ENCODE data around the gene CD320. TPM values are rescaled to one million over a fixed set of nuclear protein-coding genes. Genes with fewer than 3 reads are reported as not detected.
A peak's percentile ranks its signal among the peaks of the same experiment; 100 is the strongest.

CD320 gene
- total RNA-seq, 4 donors from 2014 or later = 11.8 to 41.0 (median 22.3) TPM

GRCh38 chr19:8329996-8330395, 21.8 kb upstream of the CD320 start:
- DNase-seq (ENCODE audit: low spot score in 2 of 2) = no peak
- H3K27me3 ChIP-seq = peaks cover 25% of the 10 kb centered on the region
- WGBS = 57% methylated on average over 3 of the region's 3 CpGs
- peaks cover 16% of the 10 kb centered on the region for H3K4me1 ChIP-seq
- no peaks in the 10 kb centered on the region for H3K9me3 ChIP-seq
- H3K36me3 ChIP-seq = no peaks in the 10 kb centered on the region
- TF ChIP-seq POLR2A (IDR thresholded peaks at IDR 0.05) = no peak
- no peak for TF ChIP-seq POLR2AphosphoS5 (IDR thresholded peaks at IDR 0.05)
- TF ChIP-seq EP300 (IDR thresholded peaks at IDR 0.05) = no peak
- TF ChIP-seq, protein P1, sequence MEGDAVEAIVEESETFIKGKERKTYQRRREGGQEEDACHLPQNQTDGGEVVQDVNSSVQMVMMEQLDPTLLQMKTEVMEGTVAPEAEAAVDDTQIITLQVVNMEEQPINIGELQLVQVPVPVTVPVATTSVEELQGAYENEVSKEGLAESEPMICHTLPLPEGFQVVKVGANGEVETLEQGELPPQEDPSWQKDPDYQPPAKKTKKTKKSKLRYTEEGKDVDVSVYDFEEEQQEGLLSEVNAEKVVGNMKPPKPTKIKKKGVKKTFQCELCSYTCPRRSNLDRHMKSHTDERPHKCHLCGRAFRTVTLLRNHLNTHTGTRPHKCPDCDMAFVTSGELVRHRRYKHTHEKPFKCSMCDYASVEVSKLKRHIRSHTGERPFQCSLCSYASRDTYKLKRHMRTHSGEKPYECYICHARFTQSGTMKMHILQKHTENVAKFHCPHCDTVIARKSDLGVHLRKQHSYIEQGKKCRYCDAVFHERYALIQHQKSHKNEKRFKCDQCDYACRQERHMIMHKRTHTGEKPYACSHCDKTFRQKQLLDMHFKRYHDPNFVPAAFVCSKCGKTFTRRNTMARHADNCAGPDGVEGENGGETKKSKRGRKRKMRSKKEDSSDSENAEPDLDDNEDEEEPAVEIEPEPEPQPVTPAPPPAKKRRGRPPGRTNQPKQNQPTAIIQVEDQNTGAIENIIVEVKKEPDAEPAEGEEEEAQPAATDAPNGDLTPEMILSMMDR (IDR thresholded peaks at IDR 0.05) = no peak
- H3K27ac ChIP-seq = no peak overlapping the region
- H3K4me3 ChIP-seq = no peak overlapping the region

DNA sequence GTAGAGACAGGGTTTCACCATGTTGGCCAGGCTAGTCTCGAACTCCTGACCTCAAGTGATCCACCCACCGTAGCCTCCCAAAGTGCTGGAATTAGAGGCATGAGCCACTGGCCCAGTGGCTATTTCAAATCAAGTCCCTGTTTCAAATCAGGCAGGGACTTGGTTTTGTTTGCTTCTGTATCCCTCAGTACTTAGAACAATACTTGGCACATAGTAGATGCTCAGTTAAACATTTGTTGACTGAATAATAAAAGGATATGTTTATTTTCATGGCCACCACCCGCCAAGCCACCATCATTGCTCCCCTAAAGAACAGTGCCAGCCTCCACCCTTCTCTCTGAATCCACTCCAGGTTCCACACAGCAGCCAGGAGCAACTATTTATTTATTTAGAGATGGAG, 17.3 kb upstream of the CD320 start:
- DNase-seq (ENCODE audit: low spot score in 2 of 2) = no peak
- TF ChIP-seq POLR2AphosphoS5 (IDR thresholded peaks at IDR 0.05) (no peak), POLR2A (IDR thresholded peaks at IDR 0.05) (no peak), EP300 (IDR thresholded peaks at IDR 0.05) (no peak)
- TF ChIP-seq, protein P1 (IDR thresholded peaks at IDR 0.05) = no peak
- Histone ChIP-seq H3K27me3 (no peaks in the 10 kb centered on the region), H3K9me3 (no peaks in the 10 kb centered on the region), H3K36me3 (peaks cover 12% of the 10 kb centered on the region), H3K4me1 (peaks cover 29% of the 10 kb centered on the region), H3K27ac (no peak overlapping the region), H3K4me3 (no peak overlapping the region)
- 84% methylated on average over 3 of the region's 3 CpGs for WGBS

DNA sequence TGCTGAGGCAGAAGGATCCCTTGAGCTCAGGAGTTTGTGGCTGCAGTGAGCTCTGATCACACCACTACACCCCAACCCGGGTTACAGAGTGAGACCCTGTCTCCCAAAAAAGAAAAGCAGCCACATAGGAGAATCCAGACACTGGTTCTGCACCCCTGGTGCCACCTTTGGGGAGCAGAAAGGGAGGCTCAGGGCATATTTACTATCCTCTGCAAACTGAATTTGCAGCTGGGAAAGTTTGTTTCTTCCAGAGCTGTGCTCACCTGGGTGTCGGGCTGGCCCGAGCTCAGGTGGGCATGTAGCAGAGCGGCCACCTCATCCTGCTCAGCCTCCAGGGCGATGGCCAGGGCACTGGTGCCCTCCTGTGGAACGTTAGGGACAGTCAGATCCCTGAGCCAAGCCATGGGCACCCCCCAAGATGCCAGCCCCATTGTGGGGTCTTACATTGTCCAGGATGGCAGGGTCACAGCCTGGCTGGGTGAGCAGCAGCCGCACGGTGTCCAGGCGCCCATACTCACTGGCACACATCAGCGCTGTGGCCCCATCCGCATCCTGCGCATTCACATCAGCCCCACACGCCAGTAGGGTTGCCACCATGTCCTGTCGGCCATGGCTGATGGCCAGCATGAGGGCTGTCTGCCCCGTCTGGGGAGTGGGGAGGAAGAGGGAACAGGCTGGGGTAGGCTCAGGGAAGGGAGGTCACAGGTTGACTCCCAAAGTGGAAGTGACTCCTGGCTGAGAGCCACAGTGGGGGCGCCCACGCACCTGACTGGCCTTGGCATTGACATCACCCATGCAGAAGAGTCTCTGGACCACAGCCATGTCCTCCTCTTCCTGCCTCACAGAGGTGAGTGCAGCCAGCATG, 16.3 kb upstream of the CD320 start:
- no peaks in the 10 kb centered on the region for H3K27me3 ChIP-seq
- no peak overlapping the region for H3K27ac ChIP-seq
- peaks cover 12% of the 10 kb centered on the region for H3K36me3 ChIP-seq
- H3K4me3 ChIP-seq = no peak overlapping the region
- 76% methylated on average over 10 of the region's 17 CpGs for WGBS
- DNase-seq (ENCODE audit: low spot score in 2 of 2) = no peak
- TF ChIP-seq EP300 (IDR thresholded peaks at IDR 0.05) (no peak), POLR2A (IDR thresholded peaks at IDR 0.05) (no peak), POLR2AphosphoS5 (IDR thresholded peaks at IDR 0.05) (no peak)
- TF ChIP-seq, protein P1 (IDR thresholded peaks at IDR 0.05) = no peak
- H3K4me1 ChIP-seq = peaks cover 40% of the 10 kb centered on the region
- no peaks in the 10 kb centered on the region for H3K9me3 ChIP-seq

DNA sequence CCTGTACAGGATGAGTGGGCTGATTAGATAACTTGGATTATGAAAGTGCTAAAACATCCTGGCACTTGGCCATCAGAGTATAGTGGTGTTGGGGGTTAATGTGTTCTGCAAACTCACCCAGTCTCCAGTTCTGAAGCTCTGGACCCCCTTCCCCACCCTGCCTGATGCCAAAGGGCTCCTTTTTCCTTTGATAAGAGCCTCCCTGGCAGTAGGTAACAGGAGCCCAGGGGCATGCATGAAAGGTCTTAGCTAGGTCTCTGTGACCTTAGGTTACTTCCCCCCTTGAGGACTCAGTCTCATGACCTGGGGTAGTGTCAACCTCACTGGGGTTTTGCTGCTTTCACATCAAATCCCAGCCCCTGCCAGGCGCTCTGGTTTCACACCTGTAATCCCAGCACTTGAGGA, 15.6 kb upstream of the CD320 start:
- H3K27ac ChIP-seq = no peak overlapping the region
- H3K4me1 ChIP-seq = peaks cover 40% of the 10 kb centered on the region
- H3K4me3 ChIP-seq = no peak overlapping the region
- peaks cover 12% of the 10 kb centered on the region for H3K36me3 ChIP-seq
- no peak for DNase-seq (ENCODE audit: low spot score in 2 of 2)
- TF ChIP-seq, protein P1 (IDR thresholded peaks at IDR 0.05) = no peak
- no peak for TF ChIP-seq POLR2AphosphoS5 (IDR thresholded peaks at IDR 0.05)
- no peaks in the 10 kb centered on the region for H3K27me3 ChIP-seq
- WGBS = 100% methylated on average over 1 of the region's 1 CpG
- H3K9me3 ChIP-seq = no peaks in the 10 kb centered on the region

DNA sequence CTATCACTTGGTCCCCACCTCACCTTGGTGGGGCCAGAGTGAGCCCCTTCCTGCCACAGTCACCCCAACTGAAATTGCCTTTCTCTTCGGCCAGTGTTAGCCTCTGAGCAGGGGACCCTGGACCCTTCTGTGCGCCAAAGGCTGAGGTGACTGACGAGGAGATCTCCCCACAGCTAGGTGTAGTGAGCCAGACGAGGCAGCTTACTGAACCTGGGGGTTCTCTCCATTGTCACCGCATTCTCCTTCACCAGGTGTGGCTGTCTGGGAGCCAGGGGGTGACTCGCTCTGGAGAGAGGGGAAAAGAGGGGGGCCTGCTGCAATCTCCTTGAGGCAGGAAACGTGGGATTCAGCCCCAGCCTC, 14.5 kb upstream of the CD320 start:
- Histone ChIP-seq H3K27ac (no peak overlapping the region), H3K36me3 (peaks cover 12% of the 10 kb centered on the region), H3K27me3 (no peaks in the 10 kb centered on the region), H3K4me1 (peaks cover 40% of the 10 kb centered on the region), H3K4me3 (peak overlapping the region; percentile 80), H3K9me3 (no peaks in the 10 kb centered on the region)
- WGBS = 55% methylated on average over 5 of the region's 7 CpGs
- no peak for DNase-seq (ENCODE audit: low spot score in 2 of 2)
- TF ChIP-seq, protein P1 (IDR thresholded peaks at IDR 0.05) = no peak
- TF ChIP-seq EP300 (IDR thresholded peaks at IDR 0.05) (no peak), POLR2A (IDR thresholded peaks at IDR 0.05) (no peak), POLR2AphosphoS5 (IDR thresholded peaks at IDR 0.05) (no peak)
